ENCODE data around the gene LHX3.
A peak's percentile ranks its signal among the peaks of the same experiment; 100 is the strongest.

LHX3 gene

GRCh38 chr9:136207616-136208015, 2.7 kb upstream of the LHX3 start:
- Histone ChIP-seq H3K4me3 (ENCODE audit: low read length in 2 of 2) (no peak overlapping the region), H3K18ac (ENCODE audit: low read length) (no peak overlapping the region), H3K4ac (ENCODE audit: low read length) (no peak overlapping the region), H3K14ac (ENCODE audit: low read length) (peak overlapping the region; percentile 21), H3K36me3 (replicated peaks in 1 of 2; ENCODE audit: control insufficient read depth in 2 of 2, insufficient read depth in 2 of 2, low read length in 2 of 2) (peaks cover 19 to 50% of the 10 kb centered on the region in 2 donors), H3K27ac (replicated peaks; ENCODE audit: low read length) (no peak overlapping the region), H4K8ac (ENCODE audit: low read depth, low read length) (no peak overlapping the region), H4K91ac (ENCODE audit: low read depth, low read length, poor library complexity) (no peak overlapping the region), H3K27me3 (ENCODE audit: control insufficient read depth in 3 of 3, insufficient read depth in 3 of 3, low read depth in 1 of 3, low read length in 3 of 3) (peaks cover 21 to 32% (median 30%) of the 10 kb centered on the region in 3 experiments), H2AFZ (ENCODE audit: low read length) (no peak overlapping the region), H3K79me1 (ENCODE audit: low read depth, low read length) (peaks cover 2% of the 10 kb centered on the region), H3K4me2 (ENCODE audit: insufficient read depth, low read length, poor library complexity, severe bottlenecking) (no peak overlapping the region), H3K23ac (ENCODE audit: low read depth, low read length, poor library complexity) (no peak overlapping the region), H3K9ac (ENCODE audit: low read depth, low read length, poor library complexity) (no peak overlapping the region), H2AK5ac (ENCODE audit: low read depth, low read length) (no peak overlapping the region), H2BK12ac (ENCODE audit: low read length) (no peak overlapping the region), H2BK5ac (ENCODE audit: low read length) (no peak overlapping the region), H3K4me1 (ENCODE audit: control insufficient read depth in 2 of 2, insufficient read depth in 1 of 2, low read depth in 1 of 2, low read length in 2 of 2) (peaks cover 0 to 2% of the 10 kb centered on the region in 2 donors), H3K9me3 (replicated peaks in 1 of 2; ENCODE audit: control insufficient read depth in 2 of 2, insufficient read depth in 1 of 2, low read depth in 1 of 2, low read length in 2 of 2) (no peaks in the 10 kb centered on the region), H2BK15ac (ENCODE audit: low read length) (no peak overlapping the region), H2BK120ac (ENCODE audit: low read depth, low read length) (no peak overlapping the region)
- DNase-seq (ENCODE audit: low spot score), result no peak
- WGBS, 2 donors (ENCODE audit: extremely low coverage in 2 of 2, insufficient read length in 2 of 2, insufficient replicate concordance in 1 of 2), result no CpG with 5 or more reads among the region's 9 CpGs

GRCh38 chr9:136206602-136207275, 1.8 kb upstream of the LHX3 start:
- H3K4ac ChIP-seq (ENCODE audit: low read length), result no peak overlapping the region
- no peak overlapping the region for H2BK5ac ChIP-seq (ENCODE audit: low read length)
- no peak overlapping the region for H3K4me2 ChIP-seq (ENCODE audit: insufficient read depth, low read length, poor library complexity, severe bottlenecking)
- H3K18ac ChIP-seq (ENCODE audit: low read length), result no peak overlapping the region
- no peak overlapping the region for H3K23ac ChIP-seq (ENCODE audit: low read depth, low read length, poor library complexity)
- peaks cover 0 to 2% of the 10 kb centered on the region in 2 donors for H3K4me1 ChIP-seq (ENCODE audit: control insufficient read depth in 2 of 2, insufficient read depth in 1 of 2, low read depth in 1 of 2, low read length in 2 of 2)
- WGBS, 2 donors (ENCODE audit: extremely low coverage in 2 of 2, insufficient read length in 2 of 2, insufficient replicate concordance in 1 of 2), result no CpG with 5 or more reads among the region's 16 CpGs
- H3K36me3 ChIP-seq (replicated peaks in 1 of 2; ENCODE audit: control insufficient read depth in 2 of 2, insufficient read depth in 2 of 2, low read length in 2 of 2), result peaks cover 17 to 42% of the 10 kb centered on the region in 2 donors
- H2BK15ac ChIP-seq (ENCODE audit: low read length), result no peak overlapping the region
- H2BK12ac ChIP-seq (ENCODE audit: low read length), result no peak overlapping the region
- H4K91ac ChIP-seq (ENCODE audit: low read depth, low read length, poor library complexity), result no peak overlapping the region
- no peak overlapping the region for H2AK5ac ChIP-seq (ENCODE audit: low read depth, low read length)
- no peak overlapping the region for H4K8ac ChIP-seq (ENCODE audit: low read depth, low read length)
- no peak for DNase-seq (ENCODE audit: low spot score)
- H3K4me3 ChIP-seq (ENCODE audit: low read length in 2 of 2), result no peak overlapping the region
- no peaks in the 10 kb centered on the region for H3K9me3 ChIP-seq (replicated peaks in 1 of 2; ENCODE audit: control insufficient read depth in 2 of 2, insufficient read depth in 1 of 2, low read depth in 1 of 2, low read length in 2 of 2)
- H3K9ac ChIP-seq (ENCODE audit: low read depth, low read length, poor library complexity), result peak overlapping the region; percentile 27
- H2AFZ ChIP-seq (ENCODE audit: low read length), result no peak overlapping the region
- no peak overlapping the region for H3K14ac ChIP-seq (ENCODE audit: low read length)
- no peak overlapping the region for H3K27ac ChIP-seq (replicated peaks; ENCODE audit: low read length)
- no peak overlapping the region for H2BK120ac ChIP-seq (ENCODE audit: low read depth, low read length)
- H3K79me1 ChIP-seq (ENCODE audit: low read depth, low read length), result peaks cover under 1% of the 10 kb centered on the region
- H3K27me3 ChIP-seq (ENCODE audit: control insufficient read depth in 3 of 3, insufficient read depth in 3 of 3, low read depth in 1 of 3, low read length in 3 of 3), result peaks cover 28 to 41% (median 39%) of the 10 kb centered on the region in 3 experiments

GRCh38 chr9:136205707-136205992, 722 bp upstream of the LHX3 start:
- no peak overlapping the region for H2BK120ac ChIP-seq (ENCODE audit: low read depth, low read length)
- H3K4me3 ChIP-seq (ENCODE audit: low read length in 2 of 2), result no peak overlapping the region
- H2AFZ ChIP-seq (ENCODE audit: low read length), result no peak overlapping the region
- H3K23ac ChIP-seq (ENCODE audit: low read depth, low read length, poor library complexity), result peak overlapping the region; percentile 44
- H3K18ac ChIP-seq (ENCODE audit: low read length), result no peak overlapping the region
- H3K27me3 ChIP-seq (ENCODE audit: control insufficient read depth in 3 of 3, insufficient read depth in 3 of 3, low read depth in 1 of 3, low read length in 3 of 3), result peaks cover 38 to 52% (median 50%) of the 10 kb centered on the region in 3 experiments
- no peak overlapping the region for H4K8ac ChIP-seq (ENCODE audit: low read depth, low read length)
- no peak overlapping the region for H3K4ac ChIP-seq (ENCODE audit: low read length)
- no peak overlapping the region for H3K27ac ChIP-seq (replicated peaks; ENCODE audit: low read length)
- no peak overlapping the region for H4K91ac ChIP-seq (ENCODE audit: low read depth, low read length, poor library complexity)
- WGBS, 2 donors (ENCODE audit: extremely low coverage in 2 of 2, insufficient read length in 2 of 2, insufficient replicate concordance in 1 of 2), result no CpG with 5 or more reads among the region's 5 CpGs
- no peak overlapping the region for H2AK5ac ChIP-seq (ENCODE audit: low read depth, low read length)
- H2BK12ac ChIP-seq (ENCODE audit: low read length), result no peak overlapping the region
- H3K9me3 ChIP-seq (replicated peaks in 1 of 2; ENCODE audit: control insufficient read depth in 2 of 2, insufficient read depth in 1 of 2, low read depth in 1 of 2, low read length in 2 of 2), result peaks cover 0 to under 1% of the 10 kb centered on the region in 2 donors
- no peak overlapping the region for H2BK5ac ChIP-seq (ENCODE audit: low read length)
- peaks cover 0 to 2% of the 10 kb centered on the region in 2 donors for H3K4me1 ChIP-seq (ENCODE audit: control insufficient read depth in 2 of 2, insufficient read depth in 1 of 2, low read depth in 1 of 2, low read length in 2 of 2)
- no peak overlapping the region for H3K14ac ChIP-seq (ENCODE audit: low read length)
- no peak overlapping the region for H2BK15ac ChIP-seq (ENCODE audit: low read length)
- peaks cover 12 to 31% of the 10 kb centered on the region in 2 donors for H3K36me3 ChIP-seq (replicated peaks in 1 of 2; ENCODE audit: control insufficient read depth in 2 of 2, insufficient read depth in 2 of 2, low read length in 2 of 2)
- no peak overlapping the region for H3K9ac ChIP-seq (ENCODE audit: low read depth, low read length, poor library complexity)
- no peak for DNase-seq (ENCODE audit: low spot score)
- H3K4me2 ChIP-seq (ENCODE audit: insufficient read depth, low read length, poor library complexity, severe bottlenecking), result no peak overlapping the region
- H3K79me1 ChIP-seq (ENCODE audit: low read depth, low read length), result no peaks in the 10 kb centered on the region

- DNase-seq (ENCODE audit: low spot score), result no peak
- H3K4me3 ChIP-seq (ENCODE audit: low read length in 2 of 2), result peak overlapping the region in 1 of 2 donors; percentile 65
- no peak overlapping the region for H3K14ac ChIP-seq (ENCODE audit: low read length)
- H3K4me1 ChIP-seq (ENCODE audit: control insufficient read depth in 2 of 2, insufficient read depth in 1 of 2, low read depth in 1 of 2, low read length in 2 of 2), result peaks cover 0 to 2% of the 10 kb centered on the region in 2 donors
- peaks cover 9 to 18% of the 10 kb centered on the region in 2 donors for H3K36me3 ChIP-seq (replicated peaks in 1 of 2; ENCODE audit: control insufficient read depth in 2 of 2, insufficient read depth in 2 of 2, low read length in 2 of 2)
- no peak overlapping the region for H3K4me2 ChIP-seq (ENCODE audit: insufficient read depth, low read length, poor library complexity, severe bottlenecking)
- no peak overlapping the region for H2BK12ac ChIP-seq (ENCODE audit: low read length)
- no peak overlapping the region for H4K91ac ChIP-seq (ENCODE audit: low read depth, low read length, poor library complexity)
- H2AK5ac ChIP-seq (ENCODE audit: low read depth, low read length), result no peak overlapping the region
- peaks cover 0 to 5% of the 10 kb centered on the region in 2 donors for H3K9me3 ChIP-seq (replicated peaks in 1 of 2; ENCODE audit: control insufficient read depth in 2 of 2, insufficient read depth in 1 of 2, low read depth in 1 of 2, low read length in 2 of 2)
- no peak overlapping the region for H3K27ac ChIP-seq (replicated peaks; ENCODE audit: low read length)
- peaks cover 50 to 65% (median 64%) of the 10 kb centered on the region in 3 experiments for H3K27me3 ChIP-seq (ENCODE audit: control insufficient read depth in 3 of 3, insufficient read depth in 3 of 3, low read depth in 1 of 3, low read length in 3 of 3)
- no peak overlapping the region for H2BK5ac ChIP-seq (ENCODE audit: low read length)
- H2BK120ac ChIP-seq (ENCODE audit: low read depth, low read length), result no peak overlapping the region
- no peak overlapping the region for H3K9ac ChIP-seq (ENCODE audit: low read depth, low read length, poor library complexity)
- no peak overlapping the region for H3K23ac ChIP-seq (ENCODE audit: low read depth, low read length, poor library complexity)
- no peak overlapping the region for H2AFZ ChIP-seq (ENCODE audit: low read length)
- no CpG with 5 or more reads among the region's 25 CpGs for WGBS, 2 donors (ENCODE audit: extremely low coverage in 2 of 2, insufficient read length in 2 of 2, insufficient replicate concordance in 1 of 2)
- H3K4ac ChIP-seq (ENCODE audit: low read length), result no peak overlapping the region
- peaks cover 3% of the 10 kb centered on the region for H3K79me1 ChIP-seq (ENCODE audit: low read depth, low read length)
- H2BK15ac ChIP-seq (ENCODE audit: low read length), result no peak overlapping the region
- no peak overlapping the region for H4K8ac ChIP-seq (ENCODE audit: low read depth, low read length)
- H3K18ac ChIP-seq (ENCODE audit: low read length), result no peak overlapping the region
Observed at GRCh38 chr9:136204145-136204805, 653 bp downstream of the LHX3 start.
